ENCODE data around the gene VGLL4. TPM values are rescaled to one million over a fixed set of nuclear protein-coding genes. Genes with fewer than 3 reads are reported as not detected.
A peak's percentile ranks its signal among the peaks of the same experiment; 100 is the strongest.

Gene VGLL4
- total RNA-seq, 1 experiment from 2014 or later, result 66.5 TPM

- DNase-seq (ENCODE audit: low read depth), result no peak
Measured at GRCh38 chr3:11508346-11509172, 135.2 kb downstream of the VGLL4 start.

DNA sequence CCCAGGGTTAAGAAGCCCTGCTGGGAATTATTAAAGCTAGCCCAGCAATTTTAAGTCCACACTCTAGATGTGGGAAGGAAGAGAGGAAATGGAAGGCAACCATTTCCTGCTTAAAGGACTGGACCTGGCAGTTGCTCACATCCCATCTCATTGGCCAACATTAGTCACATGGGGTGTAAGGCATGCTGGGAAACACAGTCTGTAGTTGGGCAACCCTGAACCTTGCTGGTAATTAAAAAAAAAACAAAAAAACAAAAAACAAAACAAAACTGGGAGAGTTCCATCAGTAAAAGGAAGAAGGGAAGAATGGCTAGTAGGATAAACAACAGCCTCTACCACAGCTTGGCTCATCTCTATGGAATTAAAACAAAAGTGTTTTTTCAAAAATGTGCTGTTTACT, 136.0 kb downstream of the VGLL4 start:
- peak; percentile 38 for DNase-seq (ENCODE audit: low read depth)

Other genes with a start within 250 kb of the VGLL4 start
- 9.2 and 11.4 TPM in 2 replicates for gene TAMM41, start 203.0 kb upstream of the VGLL4 start, total RNA-seq (2014; rRNA removed)

Measured in LHCN-M2 (cell line).